GM19467 (cell line): ENCODE results near the gene EXTL1.
"Not testable (repeated sequence)": the region's sequence is repeated elsewhere in the genome, so short reads cannot be mapped to it uniquely, and the experiment has no call there.

Experiments used
- ATAC-seq: cut with Tn5 transposase; IDR thresholded peaks from one replicate; pipeline ENCODE4 v1.9.1; 2021; ENCODE audit warnings: mild to moderate bottlenecking, moderate library complexity; ENCODE audit not compliant: unreplicated experiment

EXTL1 gene, protein sequence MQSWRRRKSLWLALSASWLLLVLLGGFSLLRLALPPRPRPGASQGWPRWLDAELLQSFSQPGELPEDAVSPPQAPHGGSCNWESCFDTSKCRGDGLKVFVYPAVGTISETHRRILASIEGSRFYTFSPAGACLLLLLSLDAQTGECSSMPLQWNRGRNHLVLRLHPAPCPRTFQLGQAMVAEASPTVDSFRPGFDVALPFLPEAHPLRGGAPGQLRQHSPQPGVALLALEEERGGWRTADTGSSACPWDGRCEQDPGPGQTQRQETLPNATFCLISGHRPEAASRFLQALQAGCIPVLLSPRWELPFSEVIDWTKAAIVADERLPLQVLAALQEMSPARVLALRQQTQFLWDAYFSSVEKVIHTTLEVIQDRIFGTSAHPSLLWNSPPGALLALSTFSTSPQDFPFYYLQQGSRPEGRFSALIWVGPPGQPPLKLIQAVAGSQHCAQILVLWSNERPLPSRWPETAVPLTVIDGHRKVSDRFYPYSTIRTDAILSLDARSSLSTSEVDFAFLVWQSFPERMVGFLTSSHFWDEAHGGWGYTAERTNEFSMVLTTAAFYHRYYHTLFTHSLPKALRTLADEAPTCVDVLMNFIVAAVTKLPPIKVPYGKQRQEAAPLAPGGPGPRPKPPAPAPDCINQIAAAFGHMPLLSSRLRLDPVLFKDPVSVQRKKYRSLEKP

DNA sequence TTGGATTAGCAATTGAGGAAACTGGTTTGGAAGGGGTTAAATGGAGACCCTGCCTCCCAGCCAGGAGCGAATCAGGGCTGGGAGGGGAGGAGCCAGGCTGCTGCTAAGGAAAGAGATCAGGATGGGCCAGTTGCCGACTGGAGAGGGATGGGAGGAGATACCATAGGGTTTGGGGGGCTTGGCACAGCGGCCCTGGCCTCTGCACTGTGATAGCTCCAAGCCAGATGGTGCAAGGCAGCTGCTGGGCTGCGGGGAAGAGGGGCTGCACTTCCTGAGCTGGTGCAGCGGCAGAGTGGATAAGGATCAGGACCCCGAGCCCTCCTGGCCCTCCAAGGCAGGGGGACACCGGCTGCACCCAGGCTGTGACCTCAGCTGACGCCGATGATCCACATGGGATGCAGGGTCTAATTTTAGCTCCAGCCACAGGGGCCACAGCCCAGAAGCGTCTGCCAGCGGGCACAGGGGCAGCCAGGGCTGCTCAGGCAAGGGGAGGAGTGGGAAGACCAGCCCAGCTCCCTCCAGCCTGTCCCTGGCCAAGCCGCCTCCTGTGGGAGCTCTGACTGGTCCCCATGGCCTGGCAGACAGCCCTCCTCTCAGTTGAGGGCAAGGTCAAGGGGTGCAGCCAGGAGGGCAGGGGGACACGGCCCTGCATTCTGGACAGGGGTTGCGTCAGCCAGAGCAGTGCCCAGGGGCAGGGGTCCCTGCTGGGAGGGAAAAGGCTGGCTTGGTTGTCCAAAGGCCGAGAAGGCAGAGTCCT, at the start of gene EXTL1:
Gene EXTL1 (plus strand): TSS at position 129 of the 757 bp plus-strand sequence. CDS start 872 bp downstream, outside the sequence.
- ATAC-seq, result no peak

DNA sequence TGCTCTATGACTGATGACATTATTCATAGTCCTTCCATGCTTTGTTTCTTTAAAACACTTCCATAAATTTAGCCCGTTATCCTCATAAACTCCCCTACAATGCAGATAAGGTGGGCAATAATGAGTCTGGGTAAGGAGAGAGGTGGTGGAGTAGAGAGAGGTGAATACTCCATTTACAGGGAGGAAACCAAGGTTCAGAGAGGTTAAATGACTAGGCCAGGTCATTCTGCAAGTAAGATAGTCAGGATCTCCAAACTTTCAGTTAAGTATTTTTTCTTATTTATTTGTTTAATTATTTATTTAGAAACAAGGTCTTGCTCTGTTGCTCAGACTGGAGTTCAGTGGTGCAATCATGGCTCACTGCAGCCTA, 49.8 kb upstream of the EXTL1 start:
- ATAC-seq, result no peak

DNA sequence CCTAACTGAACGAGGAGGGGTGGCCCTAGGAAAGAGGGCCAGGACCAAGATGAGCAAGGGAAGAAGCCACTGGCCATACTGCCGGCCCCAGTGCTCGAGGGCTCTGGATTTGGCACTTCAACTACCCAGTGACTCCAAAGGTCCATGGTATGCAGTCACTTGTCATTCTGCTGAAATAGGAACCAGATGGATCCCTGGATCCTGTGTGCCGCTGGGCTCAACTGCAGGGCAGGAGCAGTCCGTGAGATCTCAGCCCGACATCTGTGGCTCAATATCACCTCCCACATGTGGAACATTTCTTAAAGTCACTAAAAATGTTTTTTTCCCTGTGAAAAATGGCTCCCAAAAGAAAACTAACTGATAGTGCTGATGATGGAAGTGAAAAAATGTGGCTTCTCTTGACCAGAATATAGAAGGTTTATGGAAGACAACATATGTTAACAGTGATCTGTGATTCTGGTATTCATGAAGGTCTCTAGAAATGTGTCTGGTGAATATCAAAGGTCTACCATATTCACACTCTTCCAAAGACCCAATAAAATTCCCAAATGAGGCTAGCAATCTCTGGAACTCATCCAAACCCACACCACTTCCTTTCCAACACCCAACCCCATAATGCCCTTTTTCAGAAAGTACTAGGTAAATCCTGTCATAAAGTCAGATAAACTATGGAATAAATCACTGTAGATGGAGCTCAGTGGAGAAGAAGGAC, 47.8 kb upstream of the EXTL1 start:
- ATAC-seq, result no peak

DNA sequence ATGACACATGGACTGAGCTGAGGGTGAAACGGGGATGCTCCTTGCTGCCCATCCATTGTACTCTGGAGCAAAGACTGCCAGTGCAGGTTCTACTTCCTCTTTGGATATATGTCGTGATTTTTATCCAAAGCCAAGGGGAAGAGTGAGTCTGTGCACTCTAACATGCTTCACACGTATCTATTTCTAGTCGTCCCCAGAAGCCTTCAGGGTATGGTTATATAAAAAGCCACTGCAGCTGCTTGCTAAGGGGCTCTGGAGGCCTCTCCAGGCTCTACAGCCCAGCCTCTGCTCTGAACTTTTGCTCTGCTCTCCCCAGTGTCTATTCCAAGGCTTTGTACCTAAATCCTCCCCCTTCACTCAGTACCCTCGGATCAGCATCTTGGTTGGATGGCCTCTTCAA, 43.8 kb upstream of the EXTL1 start:
- ATAC-seq, result no peak

DNA sequence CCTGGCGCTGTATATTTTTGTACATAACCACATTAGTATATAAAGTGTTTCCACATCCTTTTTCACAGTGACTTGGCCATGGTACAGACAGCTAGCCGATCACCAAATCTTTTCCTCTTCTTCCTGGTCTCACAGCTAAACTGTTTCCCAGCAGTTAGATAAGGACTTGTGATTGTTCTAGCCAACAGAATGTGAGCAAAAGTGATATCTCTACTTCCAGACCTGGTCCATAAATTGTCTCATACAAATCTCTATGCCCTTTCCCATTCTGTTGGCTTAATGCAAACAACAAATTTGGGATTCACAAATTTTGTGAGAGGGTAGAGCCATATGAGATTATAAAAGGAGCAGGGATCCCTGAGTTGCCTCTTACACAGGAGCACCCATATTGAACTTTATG, 43.2 kb upstream of the EXTL1 start:
- ATAC-seq, result no peak

DNA sequence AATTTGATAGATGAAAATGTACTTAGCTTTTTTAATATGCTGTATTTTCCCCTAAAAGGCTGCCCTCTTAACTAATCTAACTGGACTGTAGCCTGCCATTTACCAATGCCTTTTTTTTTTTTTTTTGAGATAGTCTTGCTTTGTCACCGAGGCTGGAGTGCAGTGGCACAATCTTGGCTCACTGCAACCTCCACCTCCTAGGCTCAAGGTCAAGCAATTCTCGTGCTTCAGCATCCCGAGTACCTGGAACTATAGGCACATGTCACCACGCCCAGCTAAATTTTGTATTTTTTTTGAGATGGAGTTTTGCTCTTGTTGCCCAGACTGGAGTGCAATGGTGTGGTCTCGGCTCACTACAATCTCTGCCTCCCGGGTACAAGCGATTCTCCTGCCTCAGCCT, 42.4 kb upstream of the EXTL1 start:
- ATAC-seq, result no peak

DNA sequence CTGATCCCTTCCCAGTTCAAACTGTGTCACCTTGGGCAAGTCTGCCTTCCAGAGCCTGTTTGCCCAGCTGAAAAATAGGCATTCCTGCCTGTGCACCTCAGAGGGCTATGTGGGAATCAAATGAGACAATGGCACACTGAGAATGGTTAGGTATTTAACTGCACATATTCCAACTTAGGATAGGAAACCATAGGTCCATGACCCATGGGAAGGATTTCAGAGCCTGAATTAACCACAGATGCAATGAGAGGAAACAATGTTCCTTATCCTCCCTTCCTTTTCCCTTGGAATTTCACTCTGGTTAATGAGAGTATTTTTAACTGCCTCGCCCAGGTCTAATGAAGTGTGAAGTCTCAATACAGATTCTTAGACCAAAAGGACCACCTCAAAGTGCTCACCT, 36.4 kb upstream of the EXTL1 start:
- ATAC-seq, result no peak

DNA sequence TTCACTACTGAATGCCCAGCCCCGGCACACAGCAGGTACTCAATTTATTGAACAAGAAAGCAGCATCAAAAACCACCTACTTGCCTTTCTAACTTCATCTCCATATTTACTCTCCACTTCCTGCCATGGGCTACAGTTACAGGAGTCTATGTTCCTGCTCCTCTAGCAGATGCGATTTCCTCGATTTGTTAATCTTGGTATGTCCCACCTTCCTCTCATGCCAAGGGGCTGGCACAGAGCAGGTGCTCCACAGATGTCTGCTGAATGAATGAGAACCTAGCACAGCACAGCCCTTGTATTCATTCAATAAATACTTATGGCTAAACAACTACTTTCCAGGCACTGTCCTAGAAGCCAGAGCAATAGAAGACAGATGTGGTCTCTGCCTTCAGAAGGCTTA, 35.9 kb upstream of the EXTL1 start:
- ATAC-seq, result no peak

DNA sequence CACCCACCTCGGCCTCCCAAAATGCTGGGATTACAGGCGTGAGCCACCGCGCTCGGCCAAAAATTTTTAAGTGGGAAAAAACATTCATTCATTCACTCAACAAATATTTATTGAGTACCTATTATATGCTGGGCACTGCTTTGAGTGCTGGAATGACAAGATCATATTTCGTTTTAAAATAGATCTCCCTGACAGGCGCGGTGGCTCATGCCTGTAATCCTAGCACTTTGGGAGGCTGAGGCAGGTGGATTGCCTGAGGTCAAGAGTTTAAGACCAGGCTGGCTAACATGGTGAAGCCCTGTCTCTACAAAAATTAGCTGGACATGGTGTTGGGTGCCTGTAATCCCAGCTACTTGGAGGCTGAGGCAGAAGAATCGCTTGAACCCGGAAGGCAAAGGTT, 34.8 kb upstream of the EXTL1 start:
- ATAC-seq, result not testable (repeated sequence)

DNA sequence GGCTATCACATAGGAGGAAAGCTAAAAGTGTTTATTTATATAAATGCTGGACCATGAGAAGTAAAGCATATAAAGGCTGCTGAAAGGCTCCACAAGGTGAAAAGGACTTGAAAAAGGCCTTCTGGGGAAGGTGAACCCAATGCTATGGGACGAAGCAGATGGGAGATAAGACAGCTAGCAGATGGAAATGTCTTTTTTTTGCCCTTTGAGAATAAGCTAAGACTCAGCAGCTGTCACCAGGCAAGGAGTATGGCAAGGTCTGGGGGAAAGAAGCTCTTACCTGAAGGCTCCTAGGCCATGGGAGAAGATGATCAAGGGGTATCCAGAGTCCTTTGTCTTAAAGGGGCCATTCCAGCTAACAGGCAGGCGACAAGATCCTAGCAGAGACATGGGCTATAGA, 33.6 kb upstream of the EXTL1 start:
- no peak for ATAC-seq

DNA sequence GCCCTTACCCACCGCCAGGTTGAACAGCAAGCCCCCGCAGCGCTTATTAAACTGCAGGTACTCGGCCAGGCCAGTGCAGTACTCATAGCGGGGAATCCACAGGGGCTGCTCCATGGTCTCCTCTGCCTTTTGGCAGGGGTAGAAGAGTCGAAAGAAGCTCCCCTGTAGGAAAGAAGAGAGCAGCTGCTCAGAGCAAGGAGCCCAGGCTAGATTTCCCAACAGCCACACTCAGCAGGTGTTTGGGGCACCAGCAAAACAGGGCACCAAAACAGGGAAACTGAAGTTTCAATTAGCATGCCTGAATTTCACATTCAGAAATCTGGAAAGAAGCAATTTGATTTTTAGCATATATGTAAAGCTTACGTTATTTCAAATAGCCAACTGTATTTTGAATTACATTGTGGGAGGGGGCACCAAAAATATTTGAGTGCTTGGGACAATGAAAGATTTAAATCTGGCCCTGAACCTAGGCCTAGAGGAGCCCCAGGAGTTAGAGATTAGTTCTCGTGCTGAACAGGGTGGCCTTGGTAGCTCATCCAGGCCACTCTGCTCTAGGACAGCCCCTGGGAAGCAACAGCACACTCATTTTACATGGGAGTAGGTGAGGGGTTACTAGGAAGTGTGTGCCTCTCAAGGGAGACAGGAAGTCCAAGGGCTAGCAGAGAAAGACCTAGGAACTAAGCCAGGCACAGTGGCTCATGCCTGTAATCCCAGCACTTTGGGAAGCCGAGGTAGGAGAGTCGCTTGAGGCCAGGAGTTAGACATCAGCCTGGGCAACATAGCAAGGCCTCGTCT, 31.9 kb upstream of the EXTL1 start:
- ATAC-seq, result no peak

DNA sequence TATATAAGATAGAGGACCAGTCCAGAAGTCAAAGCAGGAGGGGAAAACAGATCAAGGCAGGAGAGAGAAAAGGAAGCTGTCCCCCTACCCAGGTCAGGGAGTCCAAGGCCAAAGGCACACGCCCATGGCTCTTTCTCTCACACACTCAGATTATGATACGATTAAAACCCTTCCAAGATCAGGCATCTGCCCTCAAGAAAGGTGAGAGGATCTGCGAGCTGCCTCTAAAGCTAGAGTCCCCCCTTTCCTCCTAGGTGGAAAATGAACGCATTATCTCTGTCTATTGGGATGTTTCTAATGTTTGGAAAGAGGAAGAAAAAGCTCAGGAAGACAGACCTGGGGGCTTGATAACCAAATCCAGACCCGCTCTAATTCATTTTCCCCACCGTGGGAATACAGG, 31.3 kb upstream of the EXTL1 start:
- ATAC-seq, result no peak

DNA sequence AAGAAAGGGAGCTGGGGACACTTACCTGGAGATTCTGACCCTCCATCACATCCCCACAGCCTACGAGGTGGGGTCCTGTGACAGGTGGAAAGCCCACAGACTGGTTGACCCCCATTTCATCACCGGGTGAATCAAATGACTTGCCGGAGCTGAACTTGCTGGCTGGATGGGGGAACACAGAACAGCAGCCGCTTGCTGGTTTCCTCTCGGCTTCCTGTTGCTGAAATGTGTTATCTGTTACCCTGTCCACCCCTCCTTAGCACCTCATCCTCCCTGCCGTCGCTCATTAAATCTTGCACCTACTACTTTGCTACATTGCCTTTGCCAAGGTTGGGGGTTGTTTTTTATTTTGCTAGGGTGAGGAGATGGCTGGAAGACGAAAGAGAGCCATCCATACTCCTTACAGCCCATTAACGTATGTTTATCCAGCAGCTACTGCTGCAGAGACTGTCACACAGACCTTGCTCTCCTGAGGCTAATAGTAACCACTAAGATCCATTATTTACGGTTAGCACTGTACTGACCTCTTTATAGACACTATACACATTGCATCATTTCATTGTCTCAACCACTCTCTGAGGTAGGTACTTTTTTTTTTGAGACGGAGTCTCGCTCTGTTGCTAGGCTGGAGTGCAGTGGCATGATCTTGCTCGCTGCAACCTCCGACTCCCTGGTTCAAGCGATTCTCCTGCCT, 30.7 kb upstream of the EXTL1 start:
- no peak for ATAC-seq

DNA sequence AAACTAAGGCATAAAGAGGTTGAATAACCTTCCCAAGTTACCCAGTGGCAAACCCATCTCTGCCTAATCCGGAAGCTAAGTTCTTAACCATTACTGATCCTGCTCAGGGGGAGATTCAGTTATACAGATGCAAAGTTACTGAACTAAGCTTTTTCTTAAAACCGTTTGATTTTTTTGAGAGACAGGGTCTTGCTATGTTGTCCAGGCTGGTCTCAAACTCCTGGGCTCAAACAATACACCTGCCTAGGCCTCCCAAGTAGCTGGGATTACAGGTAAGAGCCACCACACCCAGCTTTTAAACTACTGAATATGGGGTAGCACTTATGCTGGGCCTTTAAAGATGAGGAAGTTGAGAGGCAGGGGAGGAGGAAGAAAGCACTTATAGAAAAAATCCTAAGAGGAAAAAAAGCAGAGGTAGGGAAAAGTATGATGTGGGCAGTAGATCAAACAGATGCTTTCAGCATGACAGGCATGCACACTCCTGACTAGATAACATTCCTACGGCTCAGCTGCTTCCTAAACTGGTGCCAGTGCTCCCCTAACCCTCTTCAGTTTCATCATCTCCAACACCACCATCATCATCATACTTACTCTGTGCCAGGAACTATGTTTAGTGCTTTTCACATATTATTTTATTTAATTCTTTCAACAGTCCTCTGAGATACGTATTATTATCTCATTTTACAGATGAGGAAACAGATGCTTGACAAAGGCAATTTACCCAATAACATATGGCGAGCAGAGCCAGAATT, 29.5 kb upstream of the EXTL1 start:
- ATAC-seq, result no peak

DNA sequence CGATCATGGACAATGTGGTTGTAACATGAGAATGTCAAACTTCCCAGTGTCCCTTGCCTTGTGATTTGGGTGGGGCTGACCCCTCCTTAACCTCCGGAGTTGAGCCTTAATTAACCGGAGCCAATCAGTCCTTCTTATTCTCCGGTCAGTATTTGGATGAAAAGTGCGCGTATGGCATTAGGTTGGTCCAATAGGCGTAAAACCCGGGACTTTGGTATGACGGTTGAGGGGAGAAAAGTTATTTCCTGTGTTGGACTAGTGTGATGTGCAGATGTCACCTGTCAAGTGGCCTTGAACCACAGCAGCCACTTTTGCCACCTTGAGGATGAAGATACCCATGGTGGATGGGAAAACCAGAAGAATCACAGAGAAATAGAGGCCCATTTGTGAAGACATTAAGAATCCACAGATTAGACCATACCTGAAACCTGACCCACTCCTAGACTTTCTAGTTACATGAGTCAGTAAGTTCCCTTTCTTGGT, 28.8 kb upstream of the EXTL1 start:
- no peak for ATAC-seq

DNA sequence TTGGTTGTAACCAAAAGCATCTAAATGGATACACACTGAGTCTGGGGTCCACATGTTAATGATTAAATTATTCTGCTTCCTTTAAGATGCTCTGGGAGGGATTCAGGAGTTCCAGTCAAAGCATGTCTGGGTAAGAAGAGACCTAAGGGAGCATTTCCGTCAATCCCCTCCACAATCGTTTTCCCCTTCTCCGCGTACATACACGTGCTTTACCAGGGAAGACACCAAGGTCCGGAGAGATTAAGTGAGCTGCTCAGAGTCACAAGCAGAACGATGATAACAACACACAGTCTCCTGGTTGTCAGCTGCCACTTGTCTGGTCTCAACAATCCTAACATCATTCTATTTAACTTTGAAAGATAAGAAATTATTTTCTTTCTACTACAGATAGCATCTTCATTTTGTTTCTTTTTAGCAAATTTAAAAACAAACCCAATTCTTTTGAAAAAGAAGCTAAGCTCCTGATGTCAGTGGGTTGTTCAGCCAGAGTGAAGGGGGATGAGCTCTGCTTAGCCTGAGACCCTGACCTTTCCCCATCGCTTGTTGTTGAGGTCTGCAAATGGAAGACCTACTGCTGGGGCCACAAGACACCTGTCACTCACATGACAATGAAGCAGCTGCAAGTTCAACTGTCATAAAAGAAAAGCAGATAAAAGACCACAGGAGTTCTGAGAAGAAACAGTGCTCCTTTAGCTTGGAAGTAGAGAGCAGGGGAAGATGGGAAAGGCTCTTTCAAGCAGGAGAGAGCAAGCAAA, 28.2 kb upstream of the EXTL1 start:
- ATAC-seq, result no peak

DNA sequence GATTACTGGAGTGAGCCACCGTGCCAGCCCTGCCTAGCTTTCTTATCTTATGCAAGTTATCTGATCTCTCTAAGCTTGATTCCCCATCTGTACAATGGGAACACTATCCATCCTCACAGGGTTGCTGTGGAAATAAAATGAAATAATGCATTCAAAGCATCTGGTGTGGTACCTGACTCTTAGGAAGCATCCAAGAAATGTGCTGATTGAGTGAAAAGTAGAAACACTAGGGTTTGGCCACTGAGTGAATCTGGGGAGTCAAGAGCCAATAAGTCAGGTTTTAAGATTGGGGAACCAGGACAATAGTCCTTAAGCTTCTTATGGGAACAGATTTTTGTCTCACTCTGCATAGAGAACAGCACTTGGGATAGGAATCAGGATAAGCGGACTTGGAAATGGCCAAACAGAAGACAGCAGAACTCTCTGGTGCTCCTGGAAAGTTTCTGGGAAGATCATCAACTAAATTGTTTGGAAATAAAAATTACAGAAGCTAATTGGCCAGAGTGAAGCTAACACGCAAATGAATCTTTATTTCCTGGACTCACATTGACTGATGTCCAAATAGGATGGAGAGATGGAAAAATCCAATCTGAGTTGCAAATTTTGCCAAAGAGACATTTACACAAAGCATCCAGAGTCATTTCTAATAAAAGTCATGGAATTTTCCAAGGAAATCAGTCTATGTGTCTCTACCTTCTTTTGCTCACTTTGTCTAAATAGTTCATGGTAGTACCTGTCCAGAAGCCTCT, 27.0 kb upstream of the EXTL1 start:
- ATAC-seq, result no peak
